ENCODE data around the gene RIIAD1. TPM values are rescaled to one million over a fixed set of nuclear protein-coding genes. Genes with fewer than 3 reads are reported as not detected.

The RIIAD1 gene
- polyA plus RNA-seq, 1 of the 3 experiments (the other 2 are of a cell fraction): not detected

- DNase-seq: no peak
- no peak overlapping the region; a peak in 1 of 4 replicates for H3K27ac ChIP-seq (ENCODE audit: low read depth in 2 of 2, low read length in 1 of 2)
- no peaks in the 10 kb centered on the region for H3K27me3 ChIP-seq (ENCODE audit: insufficient read depth)
- peaks cover 0 to 26% of the 10 kb centered on the region in 2 experiments; a peak in 1 of 4 replicates for H3K4me1 ChIP-seq (ENCODE audit: control insufficient read depth in 1 of 2, insufficient read depth in 2 of 2, low read depth in 1 of 2, low read length in 1 of 2)
- H3K9ac ChIP-seq: no peak overlapping the region
- no peaks in the 10 kb centered on the region for H3K9me3 ChIP-seq
- no peak overlapping the region for H2AFZ ChIP-seq (ENCODE audit: low read depth)
- POLR2A ChIA-PET: interaction anchor here (0.6 kb wide), 1 partner anchor 14 kb away, joined by 3 read pairs; no protein-coding TSS in a partner anchor
- 100% methylated on average over 1 of the region's 15 CpGs for WGBS (ENCODE audit: low lambda C conversion rate)
- H3F3A ChIP-seq (replicated peaks; ENCODE audit: insufficient read depth): no peaks in the 10 kb centered on the region
- CTCF ChIA-PET: interaction anchor here (1.0 to 2.0 kb wide), 3 partner anchors 9 to 129 kb away, joined by 3 to 6 read pairs (median 3); partner anchors contain the start of gene CELF3
- no peaks in the 10 kb centered on the region for H3K36me3 ChIP-seq (replicated peaks in 1 of 2; ENCODE audit: control insufficient read depth in 1 of 2, insufficient read depth in 2 of 2, low read length in 1 of 2)
- no peak for TF ChIP-seq RCOR1 (IDR thresholded peaks at IDR 0.05; ENCODE audit: low read length)
- TF ChIP-seq FOSL2 (IDR thresholded peaks at IDR 0.05; ENCODE audit: borderline replicate concordance, low read depth): no peak
- no peak for TF ChIP-seq ELF1 (IDR thresholded peaks at IDR 0.05)
- TF ChIP-seq NRF1 (IDR thresholded peaks at IDR 0.05; ENCODE audit: low read depth, low read length): no peak
- TF ChIP-seq ZBTB33 (IDR thresholded peaks at IDR 0.05; ENCODE audit: borderline replicate concordance, low read depth): no peak
- no peak for TF ChIP-seq EZH2phosphoT487 (IDR thresholded peaks at IDR 0.05; ENCODE audit: borderline replicate concordance, low read depth)
- TF ChIP-seq TAF1 (IDR thresholded peaks at IDR 0.05; ENCODE audit: borderline replicate concordance, low read depth, low read length): no peak
- TF ChIP-seq RXRA (IDR thresholded peaks at IDR 0.05; ENCODE audit: borderline replicate concordance, low read depth): no peak
- TF ChIP-seq FOXM1 (IDR thresholded peaks at IDR 0.05; ENCODE audit: low read depth): no peak
- TF ChIP-seq RFX5 (IDR thresholded peaks at IDR 0.05; ENCODE audit: low read length): no peak
- TF ChIP-seq MEF2A (IDR thresholded peaks at IDR 0.05; ENCODE audit: borderline replicate concordance, low read depth): no peak
- TF ChIP-seq FOXJ3 (CRISPR knock-in tag; IDR thresholded peaks at IDR 0.05): no peak
- TF ChIP-seq JUND (IDR thresholded peaks at IDR 0.05): no peak
- TF ChIP-seq SMC3 (IDR thresholded peaks at IDR 0.05; ENCODE audit: low read depth, low read length): no peak
- no peak for TF ChIP-seq USF2 (IDR thresholded peaks at IDR 0.05; ENCODE audit: borderline replicate concordance, low read depth, low read length)
- no peak for TF ChIP-seq USF1 (IDR thresholded peaks at IDR 0.05; ENCODE audit: borderline replicate concordance, low read depth)
- no peak for TF ChIP-seq MXI1 (IDR thresholded peaks at IDR 0.05; ENCODE audit: low read depth, low read length)
- no peak for TF ChIP-seq CTCF (IDR thresholded peaks at IDR 0.05)
- no peak for TF ChIP-seq EP300 (IDR thresholded peaks at IDR 0.05; ENCODE audit: borderline replicate concordance in 1 of 2, low read depth in 1 of 2, low read length in 1 of 2)
- H3K9me2 ChIP-seq: no peaks in the 10 kb centered on the region
- no peak overlapping the region; a peak in 1 of 4 replicates for H3K4me3 ChIP-seq (ENCODE audit: low read depth in 2 of 2, low read length in 1 of 2)
- H4K20me1 ChIP-seq (ENCODE audit: insufficient read depth): no peaks in the 10 kb centered on the region
- H3K4me2 ChIP-seq: no peak overlapping the region
- H3K79me2 ChIP-seq (ENCODE audit: insufficient read depth): no peaks in the 10 kb centered on the region
Measured at GRCh38 chr1:151707541-151708065, 13.7 kb upstream of the RIIAD1 start.

All from SK-N-SH (cell line).